ENCODE data around the gene UGT1A6.
"Not testable (repeated sequence)": the region's sequence is repeated elsewhere in the genome, so short reads cannot be mapped to it uniquely, and the experiment has no call there.

UGT1A6 gene

DNA sequence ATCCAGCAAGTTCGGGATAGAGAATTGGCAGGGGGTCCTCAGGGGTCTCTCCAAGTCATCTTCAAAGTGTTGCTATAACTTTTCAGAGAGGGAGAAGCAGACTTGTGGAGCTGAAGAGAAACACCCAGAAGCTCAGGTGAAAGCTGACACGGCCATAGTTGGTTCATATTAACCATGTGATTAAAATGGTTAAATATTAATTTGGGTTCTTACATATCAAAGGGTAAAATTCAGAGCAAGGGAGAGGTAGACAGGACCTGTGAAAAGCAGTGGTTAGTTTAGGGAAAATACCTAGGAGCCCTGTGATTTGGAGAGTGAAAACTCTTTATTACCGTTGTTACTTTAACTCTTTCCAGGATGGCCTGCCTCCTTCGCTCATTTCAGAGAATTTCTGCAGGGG is at the start of gene UGT1A6:
Gene UGT1A6 (plus strand): TSS at position 243 of the 400 bp plus-strand sequence. CDS start 115 bp downstream, at position 358.
- DNase-seq (ENCODE audit: low read depth in 2 of 2): no peak

DNA sequence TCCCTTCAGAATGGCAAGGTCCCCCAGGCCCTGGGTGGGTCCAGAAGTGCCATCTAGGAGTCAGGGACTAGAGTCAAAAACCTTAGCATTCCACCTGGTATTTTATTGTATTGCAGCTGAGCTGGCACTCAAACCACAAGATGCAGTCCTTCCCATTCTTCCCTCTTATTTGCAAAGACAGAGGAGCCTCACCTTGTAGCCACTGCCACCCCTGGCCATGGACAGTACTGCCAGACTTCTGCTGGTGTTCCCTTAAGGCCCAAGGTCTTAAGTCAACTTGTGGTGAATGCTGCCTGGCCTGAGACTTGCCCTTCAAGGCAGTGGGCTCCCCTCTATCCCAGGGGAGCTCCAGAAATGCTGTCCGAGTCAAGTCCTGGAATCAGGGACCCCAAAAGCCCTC is 49.6 kb upstream of the UGT1A6 start:
- DNase-seq (ENCODE audit: low read depth in 2 of 2): no peak

DNA sequence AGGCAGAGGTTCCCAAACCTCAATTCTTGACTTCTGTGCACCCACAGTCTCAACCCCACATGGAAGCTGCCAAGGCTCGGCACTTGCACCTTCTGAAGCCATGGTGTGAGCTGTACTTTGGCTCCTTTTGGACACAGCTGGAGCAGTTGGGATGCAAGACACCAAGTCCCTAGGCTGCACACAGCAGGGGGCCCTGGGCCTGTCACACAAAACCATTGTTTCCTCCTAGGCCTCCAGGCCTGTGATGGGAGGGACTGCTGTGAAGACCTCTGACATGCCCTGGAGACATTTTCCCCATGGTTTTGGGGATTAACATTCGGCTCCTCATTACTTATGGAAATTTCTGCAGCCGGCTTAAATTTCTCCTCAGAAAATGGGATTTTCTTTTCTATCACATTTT is 46.7 kb upstream of the UGT1A6 start:
- DNase-seq (ENCODE audit: low read depth in 2 of 2): not testable (repeated sequence)

DNA sequence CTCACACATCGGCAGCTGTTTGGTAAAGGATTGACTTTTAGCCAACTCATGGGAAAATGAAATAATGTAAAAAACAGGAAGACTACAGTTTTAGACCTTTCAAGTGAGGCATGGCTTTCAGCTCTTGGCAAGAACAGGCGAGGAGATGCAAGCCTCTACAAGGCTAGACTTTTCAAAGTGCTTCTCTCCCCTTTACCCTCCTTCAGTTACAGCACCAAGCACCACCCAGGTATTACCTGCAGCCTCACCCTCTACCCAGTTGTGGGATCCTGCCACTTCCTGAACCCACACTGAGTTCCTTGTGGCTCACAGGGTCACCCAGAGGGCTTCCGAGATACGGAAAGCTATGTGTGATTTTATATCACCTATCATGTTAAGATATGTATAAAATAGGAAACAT is 41.7 kb upstream of the UGT1A6 start:
- DNase-seq (ENCODE audit: low read depth in 2 of 2): no peak

DNA sequence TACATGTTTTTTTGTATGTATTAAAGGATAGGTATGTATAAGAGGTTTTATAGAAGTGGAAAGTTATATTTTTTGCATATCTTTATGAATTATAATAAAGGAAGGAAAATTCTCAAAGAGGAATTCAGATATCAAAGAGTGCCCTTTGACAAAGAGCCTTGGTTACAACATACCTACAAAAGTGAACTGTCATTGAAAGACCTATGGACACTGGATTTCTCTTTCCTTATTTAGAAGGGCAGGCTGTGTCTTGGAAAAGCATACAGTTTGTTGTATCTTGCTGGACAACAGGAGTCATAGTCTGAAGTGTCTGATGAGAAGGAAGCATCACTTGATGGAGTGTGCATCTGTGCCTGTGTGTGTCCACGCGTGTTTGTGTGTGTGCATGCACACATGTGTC is 41.3 kb upstream of the UGT1A6 start:
- DNase-seq (ENCODE audit: low read depth in 2 of 2): no peak

DNA sequence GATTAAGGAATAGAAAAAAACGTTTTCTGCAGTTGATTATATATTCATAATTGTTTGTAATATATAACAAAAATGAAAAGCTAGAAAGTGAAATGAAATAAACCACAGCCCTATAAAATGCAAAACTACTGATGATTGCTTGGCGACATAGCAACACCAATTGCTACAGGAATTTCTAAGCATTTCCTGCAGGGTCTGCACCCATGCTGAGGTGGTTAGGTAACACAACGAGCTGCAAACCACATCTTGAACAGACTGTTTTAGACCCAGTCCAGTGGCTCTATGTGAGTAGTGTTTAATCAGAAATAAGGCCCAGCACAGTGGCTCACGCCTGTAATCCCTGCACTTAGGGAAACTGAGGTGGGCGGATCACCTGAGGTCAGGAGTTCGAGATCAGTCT is 38.2 kb upstream of the UGT1A6 start:
- no peak for DNase-seq (ENCODE audit: low read depth in 2 of 2)

DNA sequence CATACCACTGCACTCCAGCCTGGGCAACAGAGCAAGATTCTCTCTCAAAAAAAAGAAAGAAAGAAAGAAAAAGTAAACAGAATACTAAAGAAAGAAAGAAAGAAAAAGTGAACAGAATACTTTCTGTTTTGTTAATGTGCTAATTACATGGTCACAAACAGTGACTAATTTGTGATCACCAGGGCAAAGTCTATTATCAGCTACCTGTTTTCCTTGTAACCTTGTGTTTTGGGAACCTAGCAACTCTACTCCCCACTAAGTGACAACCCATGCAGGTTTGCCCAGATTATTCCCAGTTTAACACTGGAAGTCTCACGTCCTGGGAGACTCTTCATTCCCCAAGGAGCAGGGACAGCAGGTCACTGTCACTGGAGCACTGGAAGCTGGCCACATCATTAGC is 37.6 kb upstream of the UGT1A6 start:
- no peak for DNase-seq (ENCODE audit: low read depth in 2 of 2)

DNA sequence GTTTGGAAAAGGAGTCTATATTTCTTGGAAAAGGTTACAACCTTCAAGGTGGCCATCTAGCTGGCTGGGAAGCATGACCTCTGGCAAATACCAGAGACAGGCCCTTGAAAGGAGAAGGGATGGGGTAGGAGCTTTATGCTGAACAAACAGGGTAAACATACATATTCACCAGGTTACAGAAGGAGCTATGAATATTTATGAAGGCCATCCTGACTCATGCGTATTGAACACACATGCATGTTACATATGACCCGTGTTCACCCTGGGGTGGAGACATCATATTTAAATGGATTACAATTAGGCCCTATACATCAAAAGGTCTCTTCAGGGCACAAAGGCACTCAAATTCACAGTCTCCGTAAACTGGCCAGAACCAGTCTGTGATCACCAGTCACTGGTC is 36.7 kb upstream of the UGT1A6 start:
- DNase-seq (ENCODE audit: low read depth in 2 of 2): not testable (repeated sequence)

DNA sequence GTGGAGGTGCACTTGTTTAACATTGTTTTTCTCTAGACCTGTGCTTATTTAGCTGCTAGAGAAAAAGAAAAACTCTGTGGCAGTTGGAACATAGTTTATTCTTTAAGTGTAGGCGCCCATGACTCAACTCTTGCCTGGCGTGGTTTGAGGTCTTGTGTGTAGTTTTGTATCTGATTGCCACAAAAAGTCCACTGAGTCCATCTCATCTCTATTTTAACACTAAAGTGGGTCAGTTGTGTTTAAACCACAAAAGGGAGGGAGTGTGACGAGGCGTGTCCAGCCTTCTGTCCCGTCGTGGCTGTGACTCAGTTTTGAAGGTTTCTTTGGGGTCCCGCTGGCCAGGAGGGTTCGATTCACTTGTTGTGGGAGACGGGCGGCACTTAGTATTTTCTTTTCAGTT is 36.2 kb upstream of the UGT1A6 start:
- DNase-seq (ENCODE audit: low read depth in 2 of 2): no peak

DNA sequence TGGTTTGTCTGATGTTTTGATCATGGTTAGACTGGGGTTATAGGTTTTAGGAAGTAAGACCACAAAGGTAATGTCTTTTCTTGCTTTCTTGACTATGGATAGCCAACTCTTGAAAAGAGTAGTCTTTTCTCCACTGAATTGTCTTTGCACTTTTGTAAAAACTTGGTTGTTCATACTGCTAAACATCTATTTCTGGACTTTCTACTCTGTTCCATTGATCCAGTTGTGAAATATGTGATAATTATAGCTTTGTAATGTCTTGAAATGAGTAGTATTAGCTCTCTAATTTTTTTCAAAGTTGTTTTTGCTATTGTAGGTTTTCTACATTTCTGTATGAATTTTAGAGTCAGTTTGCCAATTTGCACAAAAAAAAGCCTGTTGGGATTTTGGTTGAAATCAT is 34.1 kb upstream of the UGT1A6 start:
- DNase-seq (ENCODE audit: low read depth in 2 of 2): no peak

DNA sequence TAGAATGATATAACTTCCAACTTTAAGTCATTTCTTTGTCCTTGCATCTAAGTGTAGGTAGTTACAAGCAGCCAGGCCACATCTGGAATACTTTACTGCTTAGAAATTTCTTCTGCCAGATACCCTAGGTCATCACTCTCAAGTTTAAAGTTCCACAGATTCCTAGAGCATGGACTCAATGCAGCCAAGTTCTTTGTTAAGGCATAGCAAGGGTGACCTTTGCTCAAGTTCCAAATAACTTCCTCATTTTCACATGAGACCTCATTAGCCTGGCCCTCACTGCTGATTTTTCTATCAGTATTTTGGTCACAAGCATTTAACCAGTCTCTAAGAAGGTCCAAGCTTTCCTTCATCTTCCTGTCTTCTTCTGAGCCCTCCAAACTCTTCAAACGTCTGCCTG is 28.8 kb upstream of the UGT1A6 start:
- DNase-seq (ENCODE audit: low read depth in 2 of 2): no peak

DNA sequence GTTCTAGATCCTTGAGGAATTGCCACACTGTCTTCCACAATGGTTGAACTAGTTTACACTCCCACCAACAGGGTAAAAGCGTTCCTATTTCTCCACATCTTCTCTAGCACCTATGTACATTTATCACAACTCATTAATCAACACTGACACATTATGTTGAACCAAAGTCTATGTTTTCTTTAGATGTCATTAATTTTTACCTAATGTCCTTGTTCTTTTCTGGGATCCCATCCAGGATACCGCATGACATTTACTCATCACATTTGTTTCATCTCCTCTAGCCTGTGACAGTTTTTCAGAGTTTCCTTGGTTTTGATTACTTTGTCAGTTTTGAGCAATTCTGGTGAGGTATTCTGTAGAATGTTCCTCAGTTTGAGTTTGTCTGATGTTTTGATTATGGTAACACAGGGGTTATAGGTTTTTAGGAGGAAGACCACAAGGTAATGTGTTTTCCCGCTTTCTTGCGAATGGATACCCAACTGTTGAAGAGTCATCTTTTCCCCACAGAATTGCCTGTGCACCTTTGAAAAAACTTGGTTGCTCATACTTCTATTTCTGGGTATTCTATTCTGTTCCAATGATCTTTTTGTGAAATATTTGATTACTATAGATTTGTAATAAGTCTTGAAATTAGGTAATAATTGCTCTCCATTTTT is 24.0 kb upstream of the UGT1A6 start:
- DNase-seq (ENCODE audit: low read depth in 2 of 2): no peak

DNA sequence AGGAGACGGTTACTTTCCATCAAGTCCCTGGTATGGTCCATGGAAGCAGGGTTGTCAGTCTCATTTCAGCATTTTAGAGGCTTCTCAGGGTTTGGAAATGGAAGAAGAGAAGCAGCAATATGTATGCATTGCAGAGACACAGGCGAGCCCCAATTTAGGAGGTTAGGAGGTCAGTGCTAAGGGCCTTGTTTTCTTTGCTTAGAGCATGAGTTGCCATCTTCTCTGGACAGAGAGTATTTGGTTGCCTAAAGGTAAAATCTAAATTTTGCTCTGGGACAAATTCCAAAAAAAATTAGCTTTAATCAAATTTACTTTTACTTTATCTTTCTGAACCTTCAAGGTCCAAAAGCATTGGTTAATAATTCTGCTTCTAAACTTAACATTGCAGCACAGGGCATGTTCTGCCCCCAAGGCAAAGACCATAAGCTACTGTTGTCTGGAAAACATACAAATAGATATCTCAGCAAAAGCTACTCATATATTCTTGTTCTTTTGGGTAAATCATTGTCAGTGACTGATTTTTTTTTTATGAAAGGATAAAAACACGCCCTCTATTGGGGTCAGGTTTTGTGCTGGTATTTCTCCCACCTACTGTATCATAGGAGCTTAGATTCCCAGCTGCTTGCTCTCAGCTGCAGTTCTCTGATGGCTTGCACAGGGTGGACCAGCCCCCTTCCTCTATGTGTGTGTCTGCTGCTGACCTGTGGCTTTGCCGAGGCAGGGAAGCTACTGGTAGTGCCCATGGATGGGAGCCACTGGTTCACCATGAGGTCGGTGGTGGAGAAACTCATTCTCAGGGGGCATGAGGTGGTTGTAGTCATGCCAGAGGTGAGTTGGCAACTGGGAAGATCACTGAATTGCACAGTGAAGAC is 21.2 kb upstream of the UGT1A6 start, which contains the start of gene UGT1A9:
Gene UGT1A9 (plus strand): TSS at position 609 of the 872 bp plus-strand sequence. CDS start 37 bp downstream, at position 646.
- DNase-seq (ENCODE audit: low read depth in 2 of 2): no peak

DNA sequence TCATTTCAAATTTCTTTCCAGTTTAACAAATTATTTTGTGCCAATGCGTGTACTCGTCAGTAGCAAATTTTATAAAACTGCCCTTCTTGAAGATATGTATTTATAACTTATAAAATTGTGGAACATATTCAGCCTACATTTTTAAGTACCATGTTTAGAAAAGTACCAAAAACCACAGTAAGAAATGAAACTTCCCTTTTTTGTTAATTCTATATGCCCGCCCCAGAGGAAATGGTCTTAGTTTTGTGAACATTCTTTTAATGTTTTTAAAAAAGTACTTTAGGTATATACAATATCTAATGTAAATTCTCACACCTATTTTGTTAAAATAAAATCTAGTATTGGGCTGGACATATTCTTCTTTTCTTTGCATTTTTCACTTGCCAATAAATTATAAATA is 19.8 kb upstream of the UGT1A6 start:
- DNase-seq (ENCODE audit: low read depth in 2 of 2): no peak

DNA sequence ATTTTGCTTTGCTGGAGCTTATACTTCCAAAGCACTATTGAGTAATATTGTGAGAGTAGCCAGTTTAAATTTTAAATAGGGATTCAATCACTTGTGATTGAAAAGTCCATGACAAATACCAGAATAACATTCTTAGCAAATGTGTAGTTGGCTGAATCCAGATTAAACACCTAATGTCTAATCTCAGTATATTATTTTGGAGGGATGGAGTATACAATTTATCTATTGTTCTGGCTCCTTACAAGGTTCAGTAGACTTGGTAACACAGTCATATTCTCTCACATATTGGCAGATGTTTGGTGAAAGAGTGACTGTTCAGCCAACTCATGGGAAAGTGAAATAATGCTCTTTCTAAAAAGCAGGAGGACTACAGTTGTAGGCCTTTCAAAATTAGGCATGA is 18.8 kb upstream of the UGT1A6 start:
- DNase-seq (ENCODE audit: low read depth in 2 of 2): no peak

DNA sequence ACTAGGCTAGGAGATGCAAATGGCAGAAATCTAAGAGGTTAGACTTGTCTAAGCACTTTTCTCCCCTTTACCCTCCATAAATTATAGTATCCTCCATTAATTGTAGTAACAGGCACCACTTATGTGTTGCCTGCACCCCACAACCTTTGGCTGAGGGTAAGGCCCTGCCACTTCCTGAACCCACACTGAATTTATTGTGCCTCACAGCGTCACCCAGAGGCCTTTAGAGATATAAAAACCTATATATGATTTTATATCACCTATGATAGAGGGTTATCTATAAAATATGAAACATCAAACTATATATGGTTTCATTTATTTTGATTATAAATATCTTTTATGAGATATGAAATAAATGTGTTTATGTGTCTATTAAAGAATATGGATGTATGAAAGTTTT is 18.4 kb upstream of the UGT1A6 start:
- no peak for DNase-seq (ENCODE audit: low read depth in 2 of 2)

DNA sequence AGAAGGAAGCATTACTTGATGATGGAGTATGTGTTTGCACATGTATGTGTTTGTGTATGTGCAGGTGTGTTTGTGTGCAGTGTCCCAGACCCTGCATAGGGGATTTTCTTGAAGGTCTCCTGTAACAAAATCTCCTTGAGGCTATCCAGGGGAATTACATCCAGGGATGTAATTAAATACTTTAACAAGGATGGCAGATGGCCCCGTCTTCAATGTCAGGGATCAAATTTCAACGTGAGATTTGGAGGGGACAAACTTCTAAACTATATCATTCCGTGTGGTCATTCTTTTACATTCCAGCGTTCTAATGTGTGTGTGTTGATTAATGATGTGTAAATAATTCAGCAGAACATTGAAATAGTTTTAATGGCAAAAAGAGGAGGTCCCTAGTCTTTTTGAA is 17.7 kb upstream of the UGT1A6 start:
- no peak for DNase-seq (ENCODE audit: low read depth in 2 of 2)

DNA sequence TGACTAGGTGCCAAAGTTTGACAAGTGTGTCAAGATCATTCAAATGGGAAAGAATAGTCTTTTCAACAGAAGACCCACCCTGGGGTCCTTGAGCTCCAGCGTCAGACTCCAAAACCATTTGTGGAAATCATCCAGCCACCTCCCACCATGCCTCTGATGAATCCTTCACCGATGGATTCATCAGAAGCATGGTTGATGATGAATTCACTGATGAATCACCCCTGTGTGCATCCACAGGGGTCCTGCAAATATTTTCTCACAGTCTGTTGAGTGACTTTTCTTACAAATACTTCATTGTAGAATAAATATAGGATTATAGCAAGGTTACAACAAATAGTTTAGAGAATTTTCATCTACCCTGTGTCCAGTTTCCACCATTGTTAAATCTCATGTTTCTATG is 16.6 kb upstream of the UGT1A6 start:
- DNase-seq (ENCODE audit: low read depth in 2 of 2): no peak

DNA sequence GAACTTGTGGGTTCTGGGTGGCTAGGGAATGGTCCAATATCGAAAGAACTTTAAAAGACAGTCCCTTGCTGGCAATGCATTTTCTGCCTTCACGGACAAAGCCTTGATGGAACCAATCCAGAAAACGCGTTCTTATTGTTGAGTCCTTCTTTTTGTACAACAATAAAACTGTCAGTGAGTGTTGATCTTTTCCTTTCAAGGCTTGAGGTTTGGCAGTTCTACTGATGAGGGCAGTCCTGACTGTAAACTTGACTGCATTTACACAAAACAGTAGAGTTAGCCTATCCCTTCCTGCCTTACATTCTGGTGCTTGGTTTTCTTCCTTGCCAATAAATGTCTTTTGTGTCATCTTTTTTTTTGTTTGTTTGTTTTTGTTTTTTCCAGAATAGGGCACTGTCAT is 13.5 kb upstream of the UGT1A6 start:
- DNase-seq (ENCODE audit: low read depth in 2 of 2): no peak

DNA sequence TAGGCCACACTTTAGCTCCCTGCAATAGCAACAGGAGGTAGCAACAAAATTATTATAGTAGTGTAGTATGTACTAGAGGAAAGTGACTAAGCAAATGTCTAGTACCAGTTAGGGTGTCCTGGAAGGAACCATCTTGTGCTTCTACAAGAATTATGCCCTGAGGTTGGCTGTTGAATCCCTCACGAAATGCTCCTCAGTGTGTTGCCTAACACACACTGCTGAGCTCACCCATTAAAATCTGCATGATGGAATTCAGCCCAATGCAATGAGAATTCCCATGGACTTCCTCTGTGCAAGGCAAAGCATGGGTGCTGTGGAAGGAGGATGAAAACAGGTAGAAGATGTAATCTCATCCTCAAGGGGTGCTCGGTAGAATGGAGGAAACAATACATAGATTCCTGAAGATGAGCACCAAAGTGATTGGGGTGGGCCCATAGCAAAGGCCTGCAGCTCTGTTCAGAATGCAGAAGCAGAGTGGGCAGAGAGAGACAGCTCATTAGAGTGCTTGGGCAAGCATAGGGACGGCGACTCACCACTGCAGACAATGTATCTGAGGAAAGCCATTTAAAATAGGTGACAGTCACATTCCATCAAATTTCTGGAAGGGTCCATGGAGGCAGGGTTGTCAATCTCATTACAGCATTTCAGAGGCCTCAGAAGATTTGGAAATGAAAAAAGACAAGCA is 12.2 kb upstream of the UGT1A6 start:
- DNase-seq (ENCODE audit: low read depth in 2 of 2): no peak

DNA sequence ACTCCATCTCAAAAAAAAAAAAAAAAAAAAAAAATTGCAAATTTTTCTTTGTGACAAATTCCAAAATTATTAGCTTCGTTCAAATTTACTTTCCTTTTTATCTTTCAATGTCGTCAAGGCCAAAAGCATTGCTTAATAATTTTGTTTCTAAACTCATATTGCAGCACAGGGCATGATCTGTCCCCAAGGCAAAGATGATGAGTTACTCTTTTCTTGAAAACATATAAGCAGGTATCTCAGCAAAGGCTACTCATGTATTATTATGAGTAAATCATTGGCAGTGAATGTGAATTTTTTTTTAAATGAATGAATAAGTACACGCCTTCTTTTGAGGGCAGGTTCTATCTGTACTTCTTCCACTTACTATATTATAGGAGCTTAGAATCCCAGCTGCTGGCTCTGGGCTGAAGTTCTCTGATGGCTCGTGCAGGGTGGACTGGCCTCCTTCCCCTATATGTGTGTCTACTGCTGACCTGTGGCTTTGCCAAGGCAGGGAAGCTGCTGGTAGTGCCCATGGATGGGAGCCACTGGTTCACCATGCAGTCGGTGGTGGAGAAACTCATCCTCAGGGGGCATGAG is 11.1 kb upstream of the UGT1A6 start, which contains the start of gene UGT1A7:
Gene UGT1A7 (plus strand): TSS at position 381 of the 579 bp plus-strand sequence. CDS start 37 bp downstream, at position 418.
- DNase-seq (ENCODE audit: low read depth in 2 of 2): no peak

DNA sequence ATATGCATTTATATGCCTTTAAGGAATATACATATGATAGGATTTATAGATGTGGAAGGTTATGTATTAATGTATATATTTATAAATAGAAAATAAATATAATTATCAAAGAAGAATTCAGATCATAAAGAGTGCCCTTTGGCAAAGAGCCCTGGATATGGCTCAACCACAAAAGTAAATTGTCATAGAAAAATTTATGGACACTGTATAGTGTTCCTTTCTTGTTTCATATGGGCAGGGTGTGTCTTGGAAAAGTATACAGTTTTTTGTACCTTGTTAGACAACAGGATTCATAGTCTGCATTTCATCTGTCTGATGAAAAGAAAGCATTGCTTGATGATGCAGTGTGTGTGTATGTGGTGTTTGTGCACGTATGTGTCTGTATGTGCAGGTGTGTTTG is 8.1 kb upstream of the UGT1A6 start:
- no peak for DNase-seq (ENCODE audit: low read depth in 2 of 2)
